Measurements from ENCODE around the gene ECM1. TPM values are rescaled to one million over a fixed set of nuclear protein-coding genes. Genes with fewer than 3 reads are reported as not detected.
A peak's percentile ranks its signal among the peaks of the same experiment; 100 is the strongest.

Gene ECM1
- polyA plus RNA-seq, 1 donor: 4.6 TPM

DNA sequence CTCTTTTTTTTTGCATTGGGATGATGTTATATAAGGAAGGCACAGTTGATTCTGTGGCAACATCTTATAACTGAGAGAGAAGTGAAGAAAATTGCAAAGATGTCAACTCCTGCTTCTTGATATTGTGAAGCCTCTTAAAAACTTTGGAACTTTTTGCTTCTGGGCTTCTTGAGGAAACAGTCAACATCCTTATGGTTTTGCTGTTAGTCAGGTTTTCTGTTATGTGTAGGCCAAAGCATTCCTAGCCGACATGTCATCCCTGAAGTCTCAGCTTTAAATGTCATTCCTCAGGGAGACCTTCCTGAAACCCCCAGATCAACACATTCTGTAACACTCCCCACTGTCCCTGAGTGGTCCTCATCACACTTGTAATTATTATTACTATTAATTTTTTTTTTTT lies 20.3 kb downstream of the ECM1 start:
- Histone ChIP-seq H3K27ac (ENCODE audit: low read length) (no peak overlapping the region), H3K36me3 (ENCODE audit: control insufficient read depth, insufficient read depth, low read length) (no peaks in the 10 kb centered on the region), H3K4me1 (ENCODE audit: control insufficient read depth, insufficient read depth, low read length) (peaks cover 17% of the 10 kb centered on the region), H3K4me3 (ENCODE audit: low read length) (no peak overlapping the region), H3K27me3 (ENCODE audit: control insufficient read depth, insufficient read depth, low read length) (no peaks in the 10 kb centered on the region), H3K9me3 (ENCODE audit: control insufficient read depth, low read depth, low read length) (no peaks in the 10 kb centered on the region)
- no peak for DNase-seq
- WGBS (ENCODE audit: insufficient coverage, low lambda C conversion rate): no CpG with 5 or more reads among the region's 1 CpG

DNA sequence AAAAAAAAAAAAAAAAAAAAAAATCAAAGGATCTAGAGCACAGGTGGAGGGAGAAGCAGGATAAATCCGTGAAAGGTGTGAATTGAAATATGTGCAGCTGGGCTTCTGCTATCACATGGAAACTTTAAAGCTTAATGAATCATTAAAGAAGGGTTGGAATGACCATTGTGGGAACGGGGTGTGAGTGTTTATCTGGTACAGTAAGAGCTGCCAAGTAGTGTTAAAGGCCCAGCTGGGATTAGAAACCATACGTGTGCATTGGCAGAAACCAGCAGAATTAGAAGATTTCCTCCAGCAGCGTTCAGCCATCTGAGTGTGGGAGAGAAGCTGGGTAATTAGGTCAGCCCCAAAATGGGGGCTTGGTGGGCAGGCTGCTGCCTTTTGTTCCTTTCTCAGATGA lies 21.1 kb downstream of the ECM1 start:
- Histone ChIP-seq H3K36me3 (ENCODE audit: control insufficient read depth, insufficient read depth, low read length) (no peaks in the 10 kb centered on the region), H3K27me3 (ENCODE audit: control insufficient read depth, insufficient read depth, low read length) (no peaks in the 10 kb centered on the region), H3K4me3 (ENCODE audit: low read length) (no peak overlapping the region), H3K27ac (ENCODE audit: low read length) (no peak overlapping the region), H3K4me1 (ENCODE audit: control insufficient read depth, insufficient read depth, low read length) (peaks cover 21% of the 10 kb centered on the region), H3K9me3 (ENCODE audit: control insufficient read depth, low read depth, low read length) (no peaks in the 10 kb centered on the region)
- whole genome bisulfite sequencing (ENCODE audit: insufficient coverage, low lambda C conversion rate): 14% methylated on average over 2 of the region's 4 CpGs
- DNase-seq: peak in 1 of 2 donors; percentile 49

DNA sequence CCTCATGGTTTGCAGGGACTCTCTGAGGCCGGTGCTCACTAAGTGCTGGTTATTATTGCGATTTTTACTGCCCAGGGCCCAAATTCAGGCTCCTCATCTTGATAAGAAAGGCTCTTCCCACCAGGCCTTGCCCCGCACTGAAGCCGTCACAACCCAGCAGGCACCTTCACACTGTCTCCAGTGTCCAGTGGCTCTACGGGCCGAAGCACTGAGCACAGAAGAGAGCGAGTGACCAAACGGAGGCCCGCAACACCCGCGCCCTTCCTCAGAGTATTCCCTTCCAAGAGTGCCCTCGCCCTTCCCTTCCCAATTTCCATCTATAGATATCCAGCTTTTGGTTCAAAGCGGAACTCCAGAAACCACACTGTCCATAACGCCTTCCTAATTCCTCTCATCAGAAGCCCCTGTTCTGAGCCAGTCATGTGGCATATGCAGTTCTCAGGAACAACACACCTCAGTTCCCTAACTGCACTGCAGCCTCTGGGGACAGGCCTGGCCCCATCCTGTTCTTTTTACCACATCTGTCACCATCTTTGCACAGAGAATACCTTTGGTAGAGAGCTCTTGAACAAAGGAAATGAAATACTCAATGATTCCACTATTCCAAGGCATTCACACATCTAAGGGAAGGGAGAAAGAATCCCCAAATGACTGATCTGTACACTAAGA lies 22.7 kb downstream of the ECM1 start:
- Histone ChIP-seq H3K4me3 (ENCODE audit: low read length) (no peak overlapping the region), H3K9me3 (ENCODE audit: control insufficient read depth, low read depth, low read length) (no peaks in the 10 kb centered on the region), H3K36me3 (ENCODE audit: control insufficient read depth, insufficient read depth, low read length) (no peaks in the 10 kb centered on the region), H3K4me1 (ENCODE audit: control insufficient read depth, insufficient read depth, low read length) (peaks cover 24% of the 10 kb centered on the region), H3K27ac (ENCODE audit: low read length) (no peak overlapping the region), H3K27me3 (ENCODE audit: control insufficient read depth, insufficient read depth, low read length) (no peaks in the 10 kb centered on the region)
- WGBS (ENCODE audit: insufficient coverage, low lambda C conversion rate): no CpG with 5 or more reads among the region's 14 CpGs
- no peak for DNase-seq

DNA sequence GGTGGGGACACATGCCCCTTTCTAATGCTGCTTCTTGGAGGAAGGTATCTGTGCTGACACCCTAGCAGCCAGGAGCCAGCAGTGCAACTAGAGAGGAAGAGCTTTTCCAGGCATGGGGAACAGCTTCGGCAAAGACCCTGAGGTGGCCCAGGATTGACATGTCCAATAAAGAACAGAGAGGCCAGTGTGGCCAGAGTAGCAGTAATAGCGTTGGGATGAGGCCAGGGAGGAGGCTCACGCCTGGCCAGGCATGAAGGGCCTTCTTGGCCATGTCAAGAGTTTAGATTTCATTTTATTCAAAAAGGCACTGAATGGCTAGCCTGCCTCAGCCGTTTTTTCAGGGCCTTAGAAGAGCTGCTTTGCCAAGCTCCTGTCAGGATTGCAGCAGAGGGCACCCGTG lies 25.0 kb downstream of the ECM1 start:
- Histone ChIP-seq H3K9me3 (ENCODE audit: control insufficient read depth, low read depth, low read length) (no peaks in the 10 kb centered on the region), H3K27me3 (ENCODE audit: control insufficient read depth, insufficient read depth, low read length) (no peaks in the 10 kb centered on the region), H3K36me3 (ENCODE audit: control insufficient read depth, insufficient read depth, low read length) (no peaks in the 10 kb centered on the region), H3K27ac (ENCODE audit: low read length) (peak overlapping the region; percentile 82), H3K4me3 (ENCODE audit: low read length) (no peak overlapping the region), H3K4me1 (ENCODE audit: control insufficient read depth, insufficient read depth, low read length) (peaks cover 24% of the 10 kb centered on the region)
- WGBS (ENCODE audit: insufficient coverage, low lambda C conversion rate): no CpG with 5 or more reads among the region's 5 CpGs
- DNase-seq: no peak

DNA sequence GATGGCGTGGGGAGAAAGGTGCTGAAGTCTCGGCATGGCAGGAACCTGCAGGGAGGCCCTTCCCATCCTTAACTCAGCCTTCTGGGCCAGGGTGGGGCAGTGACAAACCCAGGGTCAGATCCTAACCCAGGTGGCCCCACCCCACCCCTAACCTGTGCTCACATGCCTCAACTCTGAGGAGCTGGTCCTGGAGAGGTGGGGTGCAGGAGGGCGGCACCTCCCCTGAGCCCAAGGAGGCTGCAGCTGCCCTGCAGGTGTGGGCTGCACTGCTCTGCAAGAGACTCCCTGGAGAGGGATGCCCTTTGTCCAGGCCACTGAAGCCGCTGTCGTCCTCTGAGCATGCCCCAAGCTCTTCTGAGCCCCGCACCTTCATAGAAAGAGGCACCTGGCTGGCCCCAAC lies 26.1 kb downstream of the ECM1 start:
- Histone ChIP-seq H3K4me1 (ENCODE audit: control insufficient read depth, insufficient read depth, low read length) (peaks cover 22% of the 10 kb centered on the region), H3K27me3 (ENCODE audit: control insufficient read depth, insufficient read depth, low read length) (no peaks in the 10 kb centered on the region), H3K9me3 (ENCODE audit: control insufficient read depth, low read depth, low read length) (no peaks in the 10 kb centered on the region), H3K4me3 (ENCODE audit: low read length) (no peak overlapping the region), H3K27ac (ENCODE audit: low read length) (no peak overlapping the region), H3K36me3 (ENCODE audit: control insufficient read depth, insufficient read depth, low read length) (no peaks in the 10 kb centered on the region)
- WGBS (ENCODE audit: insufficient coverage, low lambda C conversion rate): no CpG with 5 or more reads among the region's 6 CpGs
- DNase-seq: no peak

DNA sequence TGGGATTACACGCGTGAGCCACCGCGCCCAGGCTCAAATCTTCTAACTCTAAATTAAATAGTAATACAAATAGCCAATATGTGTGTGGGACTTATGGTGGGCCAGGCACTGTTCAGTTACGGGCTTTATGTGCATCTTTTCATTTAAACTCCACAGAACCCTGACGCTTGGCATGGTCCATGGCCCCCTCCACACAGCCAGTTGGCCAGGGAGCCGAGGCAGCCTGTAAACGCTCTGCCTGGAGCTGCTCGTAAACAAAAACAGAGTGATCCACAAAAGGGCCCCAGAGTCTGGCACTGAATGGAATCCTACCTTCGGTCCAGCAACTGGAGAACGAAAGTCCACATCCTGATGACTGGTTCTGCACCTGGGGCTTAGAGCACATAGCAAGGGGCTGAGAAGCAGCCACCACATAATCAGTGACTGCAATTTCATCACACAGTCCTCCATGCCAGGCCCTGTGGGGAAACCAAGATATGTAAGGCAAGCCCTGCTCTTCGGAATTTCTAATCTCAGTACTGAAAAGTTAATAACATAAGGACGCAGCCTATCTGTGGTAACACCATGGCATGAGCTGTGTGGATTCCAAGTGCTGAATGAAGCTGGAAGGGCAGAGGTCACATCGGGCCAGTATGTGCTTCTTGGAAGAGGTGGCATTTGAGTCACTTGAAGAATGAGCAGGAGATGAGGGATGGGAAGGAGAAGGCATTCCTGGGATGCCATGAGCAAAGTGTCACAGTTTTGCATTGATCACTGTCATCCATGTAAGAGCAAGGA lies 27.8 kb downstream of the ECM1 start:
- H3K36me3 ChIP-seq (ENCODE audit: control insufficient read depth, insufficient read depth, low read length): no peaks in the 10 kb centered on the region
- DNase-seq: no peak
- H3K27ac ChIP-seq (ENCODE audit: low read length): no peak overlapping the region

DNA sequence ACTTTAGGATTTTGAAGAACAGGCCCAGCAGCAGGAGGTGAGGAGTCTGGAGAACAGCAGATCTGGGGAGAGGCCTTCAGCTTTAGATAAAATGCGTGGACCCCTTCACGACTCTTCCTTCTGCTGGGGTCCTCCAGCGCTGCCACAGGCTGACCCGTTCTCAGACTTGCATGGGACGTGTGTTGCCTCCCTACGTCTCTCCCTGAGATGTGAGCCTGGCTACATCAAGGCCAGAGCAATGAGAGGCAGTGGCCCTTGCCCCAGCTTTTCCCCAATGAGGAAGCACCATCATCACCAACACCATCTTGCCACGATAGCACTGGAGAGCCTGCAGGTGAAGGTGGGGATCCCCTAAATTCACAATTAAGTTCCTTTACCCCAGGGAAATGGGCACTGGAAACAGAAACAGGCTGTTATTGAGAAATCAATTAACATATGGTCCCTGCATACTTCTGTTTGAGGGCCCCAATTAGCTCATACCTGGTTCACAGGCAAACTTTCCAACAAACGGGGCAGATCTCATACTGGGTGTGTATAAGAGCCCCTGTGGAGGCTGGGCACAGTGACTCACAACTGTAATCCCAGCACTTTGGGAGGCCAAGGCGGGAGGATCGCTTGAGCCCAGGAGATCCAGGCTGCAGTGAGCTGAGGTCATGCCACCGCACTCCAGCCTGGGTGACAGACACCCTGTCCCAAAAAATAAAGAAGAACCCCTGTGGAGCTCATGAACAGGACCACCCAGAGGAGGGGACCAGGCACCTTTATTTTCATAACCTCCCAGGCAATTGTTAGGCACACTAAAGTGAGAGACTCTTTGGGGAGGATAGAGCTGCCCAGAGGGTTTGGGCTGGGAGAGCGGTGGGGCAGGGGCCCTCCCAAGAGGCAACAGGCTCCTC lies 29.2 kb downstream of the ECM1 start:
- H3K27me3 ChIP-seq (ENCODE audit: control insufficient read depth, insufficient read depth, low read length): no peaks in the 10 kb centered on the region
- no peaks in the 10 kb centered on the region for H3K9me3 ChIP-seq (ENCODE audit: control insufficient read depth, low read depth, low read length)
- H3K4me1 ChIP-seq (ENCODE audit: control insufficient read depth, insufficient read depth, low read length): peaks cover 13% of the 10 kb centered on the region
- WGBS (ENCODE audit: insufficient coverage, low lambda C conversion rate): no CpG with 5 or more reads among the region's 12 CpGs
- H3K36me3 ChIP-seq (ENCODE audit: control insufficient read depth, insufficient read depth, low read length): no peaks in the 10 kb centered on the region
- no peak overlapping the region for H3K27ac ChIP-seq (ENCODE audit: low read length)
- H3K4me3 ChIP-seq (ENCODE audit: low read length): no peak overlapping the region
- DNase-seq: peak in 1 of 2 donors; percentile 0

More for the DNA sequence above, 27.8 kb downstream of the ECM1 start:
- no peaks in the 10 kb centered on the region for H3K9me3 ChIP-seq (ENCODE audit: control insufficient read depth, low read depth, low read length)
- H3K27me3 ChIP-seq (ENCODE audit: control insufficient read depth, insufficient read depth, low read length): no peaks in the 10 kb centered on the region
- peaks cover 19% of the 10 kb centered on the region for H3K4me1 ChIP-seq (ENCODE audit: control insufficient read depth, insufficient read depth, low read length)
- H3K4me3 ChIP-seq (ENCODE audit: low read length): no peak overlapping the region
- WGBS (ENCODE audit: insufficient coverage, low lambda C conversion rate): no CpG with 5 or more reads among the region's 14 CpGs

DNA sequence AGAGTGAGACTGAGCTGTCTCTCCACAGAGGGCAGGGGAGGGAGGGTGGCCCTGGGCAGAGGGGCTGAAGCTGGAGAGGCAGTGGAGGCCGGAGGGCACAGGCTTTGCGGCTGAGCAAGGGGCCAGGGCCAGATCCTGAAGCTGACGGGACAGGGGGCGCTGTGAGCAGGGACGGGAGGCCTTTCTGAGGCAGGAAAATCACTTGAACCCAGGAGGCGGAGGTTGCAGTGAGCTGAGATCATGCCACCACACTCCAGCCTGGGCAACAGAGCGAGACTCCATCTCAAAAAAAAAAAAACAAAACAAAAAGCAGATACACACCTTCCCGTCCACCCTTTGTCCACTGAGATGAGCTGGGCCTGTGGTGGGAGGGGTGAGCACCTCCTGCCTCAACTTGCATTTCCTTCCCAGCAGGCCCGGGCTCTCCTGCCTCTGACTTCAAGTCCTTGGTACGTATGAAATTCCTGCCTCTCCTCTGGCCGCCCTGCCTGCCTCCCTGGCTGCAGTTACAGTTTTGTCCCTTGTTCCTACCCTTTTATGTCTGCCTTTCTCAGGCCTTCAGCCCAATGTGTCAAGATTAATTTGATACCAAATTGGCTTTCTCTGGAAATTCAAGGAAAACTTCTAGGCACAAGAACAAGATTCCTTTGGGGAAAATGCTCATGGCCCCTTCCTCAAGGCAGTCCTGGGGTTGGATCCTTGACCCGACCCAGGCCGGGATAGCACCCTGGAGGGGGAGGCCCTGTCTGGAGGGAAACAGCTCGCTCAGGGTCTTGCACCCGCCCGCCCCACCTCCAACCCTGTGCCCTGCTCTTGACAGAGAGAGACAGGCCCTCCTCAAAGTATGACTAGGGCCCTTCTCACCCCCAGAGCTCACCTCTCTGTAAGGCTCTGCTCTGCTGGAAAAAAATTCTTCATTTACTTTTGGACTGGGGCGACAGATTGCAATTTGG lies 30.1 kb downstream of the ECM1 start:
- H3K4me3 ChIP-seq (ENCODE audit: low read length): no peak overlapping the region
- no peak overlapping the region for H3K27ac ChIP-seq (ENCODE audit: low read length)
- no CpG with 5 or more reads among the region's 17 CpGs for WGBS (ENCODE audit: insufficient coverage, low lambda C conversion rate)
- H3K27me3 ChIP-seq (ENCODE audit: control insufficient read depth, insufficient read depth, low read length): no peaks in the 10 kb centered on the region
- peaks cover 9% of the 10 kb centered on the region for H3K4me1 ChIP-seq (ENCODE audit: control insufficient read depth, insufficient read depth, low read length)
- no peaks in the 10 kb centered on the region for H3K36me3 ChIP-seq (ENCODE audit: control insufficient read depth, insufficient read depth, low read length)
- no peaks in the 10 kb centered on the region for H3K9me3 ChIP-seq (ENCODE audit: control insufficient read depth, low read depth, low read length)
- peak in 1 of 2 donors; percentile 4 for DNase-seq

DNA sequence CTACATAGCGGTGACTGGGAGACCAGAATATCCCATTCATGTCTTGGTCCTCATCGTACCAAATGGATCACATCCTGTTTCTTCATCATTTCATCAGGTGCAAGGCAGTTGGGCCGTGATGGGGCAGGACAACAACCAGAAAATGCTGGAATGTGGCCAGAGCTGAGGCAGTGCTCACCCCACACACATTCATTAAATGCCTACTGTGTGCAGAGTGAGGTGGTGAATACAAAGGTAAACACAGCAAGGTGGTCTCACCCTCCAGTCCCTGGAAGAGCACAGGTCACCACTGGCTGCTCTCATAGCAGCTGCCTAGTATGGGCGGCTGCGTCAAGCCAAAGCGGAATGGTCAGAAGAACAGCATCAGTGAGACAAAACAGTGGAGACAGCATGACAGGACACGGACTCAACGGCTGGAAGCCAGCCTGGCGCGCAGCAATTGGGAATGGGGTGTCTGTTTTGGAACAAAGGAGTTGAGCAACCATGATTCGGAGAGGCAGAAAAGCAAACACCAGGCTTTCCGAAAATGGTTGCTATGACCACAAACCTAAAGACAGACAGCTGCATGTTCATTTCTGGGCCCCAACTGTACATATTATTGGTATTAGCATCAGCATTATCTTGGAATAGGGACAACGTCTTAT lies 35.7 kb downstream of the ECM1 start:
- WGBS (ENCODE audit: insufficient coverage, low lambda C conversion rate): no CpG with 5 or more reads among the region's 13 CpGs
- Histone ChIP-seq H3K27ac (ENCODE audit: low read length) (no peak overlapping the region), H3K4me3 (ENCODE audit: low read length) (no peak overlapping the region), H3K27me3 (ENCODE audit: control insufficient read depth, insufficient read depth, low read length) (peaks cover 5% of the 10 kb centered on the region), H3K4me1 (ENCODE audit: control insufficient read depth, insufficient read depth, low read length) (peaks cover 4% of the 10 kb centered on the region), H3K9me3 (ENCODE audit: control insufficient read depth, low read depth, low read length) (no peaks in the 10 kb centered on the region), H3K36me3 (ENCODE audit: control insufficient read depth, insufficient read depth, low read length) (no peaks in the 10 kb centered on the region)
- DNase-seq: peak in 1 of 2 donors; percentile 11
